ENCODE measurements around the gene DNAH5.
"Not testable (repeated sequence)": the region's sequence is repeated elsewhere in the genome, so short reads cannot be mapped to it uniquely, and the experiment has no call there.

DNAH5 gene

DNA sequence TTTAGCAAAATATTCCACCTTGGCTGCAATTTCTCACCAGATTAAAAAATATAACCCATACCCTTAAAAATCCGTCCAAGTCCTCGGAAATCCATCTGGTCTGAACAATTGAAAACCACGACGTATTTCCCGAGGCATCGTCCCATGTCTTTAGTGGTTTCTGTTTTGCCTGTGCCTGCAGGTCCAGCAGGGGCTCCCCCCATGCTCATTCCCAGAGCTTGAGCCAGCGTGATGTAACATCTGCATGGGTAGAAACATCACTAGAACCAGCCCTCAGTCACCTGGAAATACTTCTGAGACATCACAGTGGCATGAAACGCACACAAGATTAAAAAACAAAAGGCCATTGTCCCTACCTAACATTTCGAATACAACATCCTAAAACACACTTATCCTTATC lies 114.0 kb downstream of the DNAH5 start:
- DNase-seq (ENCODE audit: low spot score) = no peak

DNA sequence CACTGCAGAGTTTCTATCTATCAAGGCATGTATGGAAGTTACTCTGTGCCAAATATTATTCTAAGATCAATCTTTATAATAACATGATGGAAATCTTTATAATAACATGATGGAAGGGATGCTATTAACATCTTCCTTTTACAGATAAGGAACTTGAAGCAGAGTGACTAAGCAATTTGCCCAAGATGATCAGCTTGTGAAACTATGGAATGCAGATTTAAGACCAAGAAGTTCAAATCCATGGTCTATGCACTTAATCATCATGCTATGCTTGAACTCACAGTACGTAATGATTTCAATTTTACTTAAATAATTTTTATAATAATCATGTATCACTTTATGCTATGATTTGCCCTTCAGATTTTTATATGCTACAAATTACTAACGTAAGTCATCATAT lies 123.1 kb downstream of the DNAH5 start:
- DNase-seq (ENCODE audit: low spot score) = no peak

DNA sequence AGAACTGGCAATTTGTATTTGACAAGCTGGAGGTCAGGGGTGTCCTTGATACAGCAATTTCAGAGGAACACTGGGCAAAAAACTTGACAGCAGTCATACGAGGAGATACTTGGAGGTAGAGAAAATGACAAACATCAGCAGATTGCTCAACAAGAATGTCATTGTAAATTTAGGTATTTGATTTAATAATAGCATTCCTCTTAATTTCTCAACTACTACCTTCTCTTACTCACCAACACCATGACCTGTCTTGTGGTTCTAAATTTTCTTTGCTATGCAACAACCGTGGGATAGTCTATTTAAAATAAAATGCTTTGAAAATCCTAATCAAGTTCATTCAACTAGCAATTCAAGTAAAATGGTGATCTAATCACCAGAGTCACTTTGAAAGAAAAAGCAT lies 128.4 kb downstream of the DNAH5 start:
- no peak for DNase-seq (ENCODE audit: low spot score)

DNA sequence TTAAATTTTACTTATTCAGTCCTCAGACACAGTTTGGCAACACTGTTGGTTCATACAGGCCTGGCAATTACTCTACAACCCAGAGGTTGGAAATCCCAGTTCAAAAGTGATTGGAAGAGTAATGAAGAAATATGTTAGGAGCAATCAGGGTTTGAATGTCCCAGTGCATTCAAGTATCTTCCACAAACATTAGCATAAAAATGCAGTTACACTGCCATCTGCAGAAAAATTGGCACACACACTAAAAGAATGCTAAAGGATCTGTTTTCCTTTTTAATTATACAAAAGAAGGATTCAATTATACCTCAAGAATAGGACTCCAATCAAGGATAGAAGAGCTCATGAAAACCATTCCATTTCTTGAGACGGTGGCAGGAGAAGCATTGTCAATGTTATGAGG lies 130.2 kb downstream of the DNAH5 start:
- DNase-seq (ENCODE audit: low spot score) = no peak

DNA sequence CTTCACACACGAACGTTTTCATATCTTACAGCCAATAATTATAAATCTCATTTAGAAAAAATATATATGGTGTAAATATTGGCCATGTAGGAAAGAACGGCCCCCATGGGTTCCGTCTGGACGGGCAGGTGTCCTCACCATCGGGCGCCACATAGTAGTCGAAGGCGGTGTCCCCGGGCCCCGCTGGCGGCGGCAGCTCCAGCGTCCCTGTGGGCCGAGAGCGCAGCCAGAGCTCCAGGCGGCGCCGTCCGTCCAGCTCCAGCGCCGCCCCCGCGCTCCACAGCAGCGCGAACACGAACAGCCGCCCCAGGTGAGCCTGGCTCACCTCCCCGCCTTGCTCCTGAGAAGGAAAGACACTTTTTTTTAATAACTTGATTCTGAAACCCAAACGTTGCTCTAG lies 134.6 kb downstream of the DNAH5 start:
- DNase-seq (ENCODE audit: low spot score) = no peak

DNA sequence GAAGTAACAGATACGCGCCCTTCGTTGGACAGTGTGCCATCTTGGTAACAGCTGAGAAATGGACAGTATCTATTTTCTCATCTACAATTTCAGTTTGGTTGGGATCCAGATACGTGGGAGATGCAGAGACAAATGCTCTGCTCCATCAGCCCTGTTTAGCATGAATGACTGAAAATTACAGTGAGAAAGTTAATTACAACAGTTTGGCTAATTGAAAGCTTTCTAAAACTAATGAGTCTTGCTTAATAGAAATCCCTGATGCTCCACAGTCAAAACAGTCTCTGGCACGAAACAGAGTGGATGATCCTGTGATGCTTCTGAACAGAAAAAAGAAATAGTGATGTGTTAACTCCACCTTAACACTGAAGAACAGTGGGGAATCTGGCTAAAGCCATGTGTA lies 140.2 kb downstream of the DNAH5 start:
- DNase-seq (ENCODE audit: low spot score) = no peak

DNA sequence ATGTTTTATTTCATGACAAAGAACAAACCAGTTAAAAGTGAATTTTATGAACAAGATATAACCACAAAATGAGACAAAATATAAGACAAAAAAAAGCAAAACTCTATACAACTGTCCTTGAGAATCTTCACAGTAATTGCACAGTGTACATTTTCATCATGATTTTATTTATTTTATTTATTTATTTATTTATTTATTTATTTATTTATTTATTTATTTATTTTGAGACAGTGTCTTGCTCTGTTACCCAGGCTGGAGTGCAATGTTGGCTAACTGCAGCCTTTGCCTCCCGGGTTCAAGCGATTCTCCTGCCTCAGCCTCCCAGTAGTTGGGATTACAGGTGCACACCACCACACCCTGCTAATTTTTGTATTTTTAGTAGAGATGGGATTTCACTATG lies 145.9 kb downstream of the DNAH5 start:
- DNase-seq (ENCODE audit: low spot score) = not testable (repeated sequence)

DNA sequence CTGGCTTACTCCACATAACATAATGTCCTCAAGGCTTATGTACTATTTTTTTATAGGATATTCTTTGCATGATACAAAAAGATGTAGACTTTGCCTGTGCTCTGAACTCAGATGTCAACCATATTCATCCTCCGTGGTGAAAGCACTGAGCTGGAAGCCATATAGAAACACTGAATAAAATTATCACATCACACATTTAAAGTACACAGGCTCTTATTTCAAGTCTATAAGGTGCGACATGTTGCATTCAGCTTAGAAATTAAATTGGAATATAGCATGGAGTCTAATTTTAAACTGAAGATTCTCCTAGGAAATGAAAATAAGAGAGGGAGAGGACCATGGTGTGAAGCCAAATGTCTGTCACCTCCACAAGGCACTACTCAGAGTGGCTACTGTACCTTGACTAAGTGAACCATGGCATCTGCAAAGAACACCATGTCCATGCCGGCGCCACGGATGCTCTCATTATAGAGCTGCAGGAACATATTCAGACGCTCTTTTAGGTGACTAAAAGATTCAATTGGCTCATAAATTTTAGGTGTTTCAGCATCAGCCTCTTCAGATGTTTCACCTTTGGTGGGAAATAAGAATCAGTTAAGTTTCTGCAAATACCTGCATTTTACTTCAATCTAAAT lies 158.6 kb downstream of the DNAH5 start:
- no peak for DNase-seq (ENCODE audit: low spot score)

DNA sequence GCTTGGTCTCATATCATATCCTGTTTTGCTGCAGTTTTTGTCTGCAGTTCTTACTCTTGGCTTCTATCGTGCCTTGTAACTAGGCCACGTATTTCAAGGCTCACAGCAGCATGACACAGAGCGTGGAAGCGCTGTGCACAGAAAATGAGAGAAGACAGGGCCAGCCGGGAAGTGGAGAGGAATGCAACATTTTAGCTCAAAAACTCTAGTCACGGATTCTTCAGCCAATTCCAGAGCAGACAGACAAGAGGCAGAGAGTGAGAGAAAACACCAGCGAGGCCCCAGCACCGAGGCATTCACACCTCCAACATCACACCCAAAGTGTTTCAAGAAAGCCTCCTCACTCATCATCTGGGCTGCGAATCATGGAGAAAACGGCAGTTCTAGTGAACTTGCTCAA lies 160.8 kb downstream of the DNAH5 start:
- no peak for DNase-seq (ENCODE audit: low spot score)

DNA sequence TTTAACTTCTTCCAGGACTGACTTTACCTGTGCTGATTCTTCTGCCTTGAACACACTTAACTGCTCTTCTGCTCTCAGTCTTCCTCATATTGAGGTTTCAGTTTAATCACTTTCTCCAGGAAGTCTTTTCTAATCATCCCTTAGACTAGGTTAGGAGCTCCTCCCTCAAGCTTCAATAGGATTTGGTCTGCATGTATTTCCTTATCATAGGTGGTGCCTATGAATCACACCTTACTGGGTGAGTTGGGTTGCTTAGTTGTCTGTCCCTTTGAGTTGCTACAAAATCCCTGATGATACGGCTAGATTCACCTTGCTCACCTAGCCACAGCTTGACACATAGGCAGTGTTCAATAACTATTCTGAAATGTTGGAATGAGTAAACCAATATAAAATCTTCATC lies 164.4 kb downstream of the DNAH5 start:
- DNase-seq (ENCODE audit: low spot score) = no peak

DNA sequence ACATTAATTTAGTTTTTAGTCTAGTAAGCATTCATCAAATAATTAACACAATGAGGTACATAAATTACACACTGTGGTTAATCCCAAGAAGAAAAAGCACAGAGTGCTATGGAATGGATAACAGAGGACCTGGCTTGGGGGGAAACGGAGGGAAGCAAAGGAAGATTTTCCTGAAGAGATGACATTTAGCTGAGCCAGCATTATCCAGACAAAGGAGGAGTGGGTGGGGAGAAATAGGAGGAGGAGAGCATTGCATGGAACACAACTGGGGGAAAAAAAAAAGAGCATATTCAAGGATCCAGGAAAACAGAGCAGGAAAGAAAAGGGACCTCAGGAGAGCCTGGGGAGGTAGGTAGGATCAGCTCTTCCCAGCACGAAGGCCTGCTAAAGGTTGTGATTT lies 170.8 kb downstream of the DNAH5 start:
- DNase-seq (ENCODE audit: low spot score) = no peak

DNA sequence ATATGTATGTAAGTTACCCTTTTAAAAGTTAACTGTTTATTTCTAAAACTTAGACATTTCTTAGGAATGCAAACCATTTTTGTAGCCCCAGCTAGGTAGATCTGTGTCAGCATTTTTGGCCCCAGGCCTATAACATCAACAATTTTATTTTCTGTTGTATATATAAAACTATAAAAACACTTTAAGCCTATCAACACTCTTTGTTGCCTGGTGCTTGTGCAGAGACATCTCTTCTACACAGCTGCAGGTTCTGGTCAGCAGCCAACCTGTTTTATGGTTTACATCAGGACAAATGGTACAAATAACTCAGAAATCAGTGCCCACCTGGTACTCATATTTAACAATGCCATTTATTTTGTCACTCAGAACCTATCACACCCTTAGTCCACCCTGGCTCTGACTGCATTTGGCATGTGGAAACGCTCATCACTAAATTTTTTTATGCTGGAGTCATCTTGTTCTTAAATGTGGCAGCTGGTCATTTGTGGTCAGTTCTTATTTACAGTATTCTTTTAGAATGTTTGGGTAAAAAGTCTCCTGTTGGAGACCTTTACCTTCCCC lies 173.4 kb downstream of the DNAH5 start:
- DNase-seq (ENCODE audit: low spot score) = no peak

DNA sequence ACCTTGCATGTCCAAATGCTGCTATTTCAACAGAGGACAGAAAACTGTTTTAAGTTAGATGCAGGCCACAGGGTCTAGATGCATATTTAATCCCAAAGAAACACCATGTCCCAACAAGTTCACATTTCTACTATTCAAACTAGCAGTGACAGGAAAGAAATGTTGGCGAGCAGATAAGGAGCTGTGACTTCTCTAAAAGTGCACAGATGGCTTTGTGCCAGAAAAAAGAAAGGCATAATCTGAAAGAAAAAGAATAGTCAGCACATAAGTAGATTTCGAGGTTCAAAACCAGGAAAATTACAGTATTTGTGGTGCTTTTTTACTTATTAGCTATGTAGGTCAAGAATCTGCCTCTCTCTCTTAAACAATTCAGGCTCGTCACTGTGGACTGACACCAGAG lies 178.3 kb downstream of the DNAH5 start:
- DNase-seq (ENCODE audit: low spot score) = no peak

DNA sequence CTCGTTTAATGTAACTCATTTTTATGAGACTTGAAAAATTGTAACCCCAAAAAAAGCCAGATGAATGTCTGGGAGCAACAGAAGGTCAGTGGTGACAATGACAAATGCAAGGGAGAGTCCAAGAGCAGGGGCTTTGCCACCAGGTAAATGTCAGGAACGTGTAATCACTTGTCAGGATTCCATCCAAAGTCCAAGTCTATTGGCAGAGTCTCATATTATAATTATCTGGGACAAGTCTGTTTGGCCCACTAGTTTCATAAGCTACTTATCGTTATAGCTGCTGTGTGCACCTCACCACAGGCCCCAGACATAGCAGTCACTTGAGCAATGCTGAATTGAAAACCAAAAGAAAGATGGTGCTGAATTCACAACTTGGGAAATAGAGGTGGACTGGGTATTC lies 180.8 kb downstream of the DNAH5 start:
- no peak for DNase-seq (ENCODE audit: low spot score)

DNA sequence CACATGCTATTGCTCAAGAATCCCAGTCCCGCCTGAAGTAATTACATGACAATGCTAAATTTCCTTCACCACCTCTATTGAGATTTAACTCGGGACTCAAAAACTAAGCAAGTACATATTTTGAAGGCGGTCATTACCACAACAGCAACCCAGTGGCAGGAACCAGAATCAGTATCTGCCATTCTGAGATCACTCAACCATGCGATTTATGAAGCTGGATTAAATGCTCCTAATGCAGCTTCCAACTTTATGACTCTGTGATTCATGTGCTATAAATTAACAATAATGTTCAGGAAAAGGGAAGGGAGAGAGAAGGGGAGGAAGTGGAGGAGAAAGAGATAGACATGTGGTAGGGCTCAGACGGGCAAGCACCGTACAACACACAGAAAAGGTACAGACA lies 194.7 kb downstream of the DNAH5 start:
- DNase-seq (ENCODE audit: low spot score) = no peak

DNA sequence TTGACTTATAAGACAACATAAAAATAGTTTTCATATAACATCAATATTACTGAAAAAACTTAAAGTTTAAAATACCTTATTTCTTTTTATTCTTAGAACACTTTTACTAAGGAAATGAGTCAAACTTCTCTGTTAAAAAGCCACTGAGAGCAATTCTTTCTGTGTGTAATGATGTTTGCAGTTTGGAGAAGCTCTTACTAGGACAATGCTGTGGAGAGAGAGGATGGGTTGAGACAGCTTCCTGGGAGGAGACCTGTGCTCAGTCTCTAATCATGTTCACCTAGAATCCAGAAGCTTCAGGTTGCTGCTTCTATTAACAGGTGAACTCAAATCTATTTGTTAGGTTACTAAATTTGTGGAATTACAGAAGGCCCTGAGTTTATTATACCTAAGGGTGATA lies 198.5 kb downstream of the DNAH5 start:
- no peak for DNase-seq (ENCODE audit: low spot score)

DNA sequence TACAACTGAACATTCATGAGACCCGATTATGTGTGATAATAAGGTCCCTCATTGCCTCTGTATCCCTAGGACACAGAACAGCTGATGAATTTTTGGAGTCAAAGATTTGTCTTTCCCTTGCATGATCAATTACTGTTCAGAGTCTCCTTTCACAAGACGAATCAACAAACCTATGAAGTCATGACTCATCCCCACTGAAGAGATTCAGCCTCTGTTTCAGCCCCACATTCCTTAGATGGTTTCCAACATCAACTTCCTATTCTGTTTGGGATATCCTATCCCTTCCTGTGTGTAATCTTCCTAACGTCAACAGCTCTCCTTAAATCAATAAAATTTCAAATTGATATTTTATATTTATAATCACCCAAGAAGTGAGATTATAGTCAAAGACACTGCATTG lies 199.0 kb downstream of the DNAH5 start:
- no peak for DNase-seq (ENCODE audit: low spot score)

DNA sequence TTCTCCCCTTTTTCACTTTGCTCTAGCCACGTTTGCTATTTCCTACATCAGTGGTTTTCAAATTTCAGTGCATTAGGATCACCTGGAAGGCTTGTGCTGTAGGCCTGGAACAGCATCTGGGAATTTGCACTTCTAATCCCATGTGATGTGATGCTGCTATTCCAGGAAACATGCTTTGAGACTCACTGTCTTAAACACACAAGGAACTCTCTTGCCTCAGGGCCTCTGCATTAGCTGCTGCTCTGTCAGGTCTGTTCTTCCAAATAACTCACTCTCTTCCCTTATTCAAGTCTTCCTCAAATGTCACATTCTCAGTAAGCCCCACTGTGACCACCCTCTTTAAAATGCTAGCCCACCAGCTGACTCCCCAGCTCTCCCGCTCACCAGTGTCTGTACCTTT lies 204.0 kb downstream of the DNAH5 start:
- no peak for DNase-seq (ENCODE audit: low spot score)

DNA sequence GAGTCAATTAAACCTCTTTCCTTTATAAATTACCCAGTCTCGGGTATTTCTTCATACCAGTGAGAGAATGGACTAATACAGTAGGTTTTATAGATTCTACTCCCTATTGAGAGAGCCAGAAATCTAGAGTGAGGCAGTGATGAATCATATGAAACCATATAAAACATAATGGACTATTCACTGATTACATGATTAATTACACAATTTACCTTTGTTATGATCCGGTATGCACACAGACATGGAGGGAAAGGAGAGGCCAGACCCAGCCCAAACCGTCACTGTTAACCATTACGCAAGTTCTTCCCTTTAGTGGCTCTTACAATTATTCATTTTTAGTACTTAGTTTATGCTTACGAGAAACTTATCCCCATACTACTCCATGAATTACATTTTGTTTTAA lies 205.0 kb downstream of the DNAH5 start:
- DNase-seq (ENCODE audit: low spot score) = no peak

DNA sequence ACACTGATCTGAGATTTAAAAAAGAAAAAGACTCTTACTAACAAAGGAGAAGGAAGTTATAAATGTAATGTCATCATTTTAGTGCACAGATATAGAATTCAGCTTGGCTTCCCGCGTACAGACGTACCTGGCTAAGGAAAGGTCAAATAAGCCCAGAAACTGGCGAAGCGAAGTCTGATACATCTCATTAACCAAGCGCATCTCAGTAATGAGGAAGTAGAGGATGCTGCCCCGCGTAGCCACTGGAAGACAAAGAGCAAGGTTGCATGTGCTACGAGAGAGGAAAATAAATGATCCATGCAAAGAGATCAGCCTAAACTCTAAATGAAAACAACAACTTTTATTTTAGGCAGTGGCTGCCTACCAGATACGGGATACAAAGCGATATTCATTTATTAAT lies 208.8 kb downstream of the DNAH5 start:
- DNase-seq (ENCODE audit: low spot score) = peak; percentile 2

DNA sequence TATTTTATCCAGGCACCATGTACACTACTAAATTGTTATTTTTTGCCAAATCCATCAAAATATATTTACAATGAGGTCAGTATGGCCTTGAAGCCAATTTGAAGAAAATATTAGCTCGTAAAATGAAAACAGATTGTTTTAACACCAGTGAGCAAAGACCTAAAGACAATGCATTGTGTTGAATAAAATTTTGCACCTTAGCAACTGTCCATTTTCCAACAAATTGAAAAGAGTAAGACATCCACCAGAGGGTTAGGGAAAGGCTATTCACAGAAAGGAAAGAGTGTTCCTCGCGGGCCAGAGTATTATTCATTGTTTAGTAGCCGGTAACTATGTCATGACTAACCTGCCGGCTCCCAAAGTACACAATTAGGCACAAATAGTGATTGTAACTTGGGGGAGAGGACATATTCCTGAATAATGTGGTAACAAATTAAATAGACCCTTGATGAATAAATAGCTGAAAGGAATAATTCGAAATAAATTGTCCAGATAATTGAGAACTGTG lies 213.3 kb downstream of the DNAH5 start:
- no peak for DNase-seq (ENCODE audit: low spot score)

DNA sequence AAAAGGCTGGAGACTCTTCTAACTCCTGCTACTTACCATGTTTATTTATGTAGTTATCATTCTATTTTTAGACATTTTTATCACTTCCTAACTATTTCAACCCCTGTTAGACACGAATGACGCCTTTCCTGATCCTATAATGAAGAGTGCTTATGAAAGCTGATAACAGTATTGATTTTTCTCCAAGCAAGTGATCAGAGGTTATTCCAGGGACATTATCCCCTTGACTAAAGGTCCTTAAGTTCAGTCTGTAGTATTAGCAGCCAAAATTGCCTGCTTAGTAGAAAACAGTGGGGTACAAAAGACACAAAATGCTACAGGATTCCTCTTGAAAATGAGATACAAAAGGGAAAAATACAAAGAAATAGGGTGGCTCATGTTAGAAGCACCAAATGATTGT lies 235.6 kb downstream of the DNAH5 start:
- DNase-seq (ENCODE audit: low spot score) = no peak

DNA sequence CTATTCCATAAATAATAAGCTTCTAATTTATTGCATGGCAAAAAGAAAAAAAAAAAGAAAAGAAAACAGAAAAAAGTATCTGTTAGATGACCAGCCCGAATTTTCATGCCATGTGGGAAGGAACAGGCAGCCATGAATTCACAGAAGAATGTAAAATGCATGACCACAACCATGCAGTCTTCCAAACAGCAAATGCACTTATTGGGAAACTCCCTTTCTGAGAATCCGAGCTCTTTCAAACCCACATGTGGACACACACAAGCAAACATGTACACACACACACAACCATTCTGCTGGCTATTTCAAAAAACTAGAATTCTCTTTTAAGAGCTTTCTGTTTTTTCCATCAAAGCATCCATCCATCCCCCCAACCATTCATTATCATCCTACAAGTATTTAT lies 236.1 kb downstream of the DNAH5 start:
- DNase-seq (ENCODE audit: low spot score) = no peak

DNA sequence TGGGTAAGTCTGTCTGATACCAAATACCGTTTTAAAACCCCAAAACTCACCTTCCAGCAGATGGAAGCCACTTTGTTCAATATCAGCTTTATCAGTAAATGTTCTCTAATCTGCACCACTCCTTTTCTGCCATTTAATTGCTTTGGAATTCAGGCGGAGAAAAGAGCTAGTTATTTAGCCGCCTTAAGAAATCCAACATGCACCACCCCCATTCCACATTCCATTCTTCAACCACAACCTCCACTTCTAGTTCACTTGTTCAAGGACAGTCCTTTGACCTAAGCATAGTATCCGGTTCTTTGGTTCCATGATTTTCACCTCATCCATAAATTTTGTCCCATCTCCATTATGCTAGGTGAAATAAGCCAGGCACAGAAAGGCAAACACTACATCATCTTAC lies 240.1 kb downstream of the DNAH5 start:
- DNase-seq (ENCODE audit: low spot score) = no peak

Measured in NAMALWA (cell line).